Measurements from ENCODE around the gene ZC3H18.

The ZC3H18 gene

DNA sequence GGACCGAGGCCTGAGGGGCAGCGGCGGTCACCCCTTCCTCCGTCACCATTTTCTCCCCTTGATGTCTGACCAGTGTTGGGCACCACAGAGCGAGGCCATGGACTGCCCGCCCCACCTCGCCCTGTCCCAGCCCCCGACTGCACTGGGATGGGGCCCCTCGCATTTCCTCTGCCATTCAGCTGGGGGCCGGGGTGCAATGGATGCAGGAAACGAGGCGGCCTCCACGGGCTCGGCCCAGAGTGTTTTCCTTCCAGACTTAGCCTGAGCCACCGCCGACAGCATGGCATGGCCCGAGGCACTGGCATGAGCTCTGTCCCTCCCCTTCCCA lies 44.6 kb upstream of the ZC3H18 start:
- Histone ChIP-seq H3K36me3 (ENCODE audit: insufficient read depth, insufficient read length, low read length) (peaks cover 23% of the 10 kb centered on the region), H3K4me3 (ENCODE audit: insufficient read length, low read depth) (no peak overlapping the region), H3K27me3 (ENCODE audit: insufficient read depth, insufficient read length) (no peaks in the 10 kb centered on the region), H3K9ac (ENCODE audit: insufficient read length, low read depth) (peak overlapping the region; percentile 32), H3K9me3 (ENCODE audit: insufficient read depth, low read length) (no peaks in the 10 kb centered on the region), H3K4me1 (ENCODE audit: insufficient read depth, insufficient read length) (peaks cover 17% of the 10 kb centered on the region)
- TF ChIP-seq YY1 (IDR thresholded peaks at IDR 0.05; ENCODE audit: insufficient read depth, insufficient read length) (no peak), SUZ12 (IDR thresholded peaks at IDR 0.05; ENCODE audit: extremely low read depth, insufficient read depth, insufficient read length) (no peak), ZNF274 (IDR thresholded peaks at IDR 0.05; ENCODE audit: low read depth, low read length) (no peak)
- DNase-seq (ENCODE audit: low read depth, low spot score): no peak

DNA sequence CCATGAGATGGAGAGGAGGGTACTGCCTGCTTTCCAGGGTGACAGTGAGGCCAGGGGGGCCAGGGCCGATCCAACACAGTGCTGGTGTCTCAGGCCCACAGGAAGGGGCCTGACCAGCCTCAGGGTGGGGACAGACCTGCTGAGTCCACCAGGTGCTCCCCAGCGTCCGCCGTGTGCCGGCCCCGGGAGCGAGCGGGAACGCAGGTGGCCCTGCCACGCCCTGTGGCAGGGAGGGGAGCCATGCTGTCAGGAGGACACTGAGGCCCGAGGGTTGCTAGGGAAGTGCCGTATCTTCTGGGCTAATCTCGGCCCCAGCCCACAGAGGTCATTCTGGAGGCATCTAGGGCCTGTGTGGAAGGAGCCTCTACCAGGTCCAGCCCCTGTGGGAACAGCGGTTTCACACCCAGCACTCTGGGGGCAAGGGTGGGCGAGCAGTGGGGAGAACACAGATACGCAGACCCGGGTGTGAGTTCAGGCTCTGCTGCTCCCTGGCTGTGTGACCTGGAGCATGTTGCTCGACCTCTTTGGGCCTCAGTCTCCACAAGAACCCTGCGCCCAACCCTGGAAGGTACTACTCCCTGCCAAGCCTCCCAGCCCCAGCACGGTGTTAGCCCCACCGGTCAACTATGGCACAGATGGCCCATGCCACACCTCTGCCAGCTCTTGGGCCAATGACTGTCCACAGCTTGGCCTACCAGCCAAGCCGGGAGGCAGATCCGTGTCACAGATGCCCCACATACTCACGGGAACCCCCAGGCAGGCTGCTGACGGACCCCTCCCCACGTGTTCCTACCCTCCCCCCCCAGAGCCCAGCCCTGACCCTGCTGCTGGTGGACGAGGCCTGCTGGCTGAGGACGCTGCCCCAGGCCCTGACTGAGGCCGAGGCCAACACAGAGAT lies 43.9 kb upstream of the ZC3H18 start:
- Histone ChIP-seq H3K4me3 (ENCODE audit: insufficient read length, low read depth) (no peak overlapping the region), H3K9ac (ENCODE audit: insufficient read length, low read depth) (peak overlapping the region; percentile 32), H3K4me1 (ENCODE audit: insufficient read depth, insufficient read length) (peaks cover 15% of the 10 kb centered on the region), H3K36me3 (ENCODE audit: insufficient read depth, insufficient read length, low read length) (peaks cover 28% of the 10 kb centered on the region), H3K27me3 (ENCODE audit: insufficient read depth, insufficient read length) (no peaks in the 10 kb centered on the region), H3K9me3 (ENCODE audit: insufficient read depth, low read length) (no peaks in the 10 kb centered on the region)
- DNase-seq (ENCODE audit: low read depth, low spot score): no peak
- TF ChIP-seq YY1 (IDR thresholded peaks at IDR 0.05; ENCODE audit: insufficient read depth, insufficient read length) (no peak), SUZ12 (IDR thresholded peaks at IDR 0.05; ENCODE audit: extremely low read depth, insufficient read depth, insufficient read length) (no peak), ZNF274 (IDR thresholded peaks at IDR 0.05; ENCODE audit: low read depth, low read length) (no peak)

DNA sequence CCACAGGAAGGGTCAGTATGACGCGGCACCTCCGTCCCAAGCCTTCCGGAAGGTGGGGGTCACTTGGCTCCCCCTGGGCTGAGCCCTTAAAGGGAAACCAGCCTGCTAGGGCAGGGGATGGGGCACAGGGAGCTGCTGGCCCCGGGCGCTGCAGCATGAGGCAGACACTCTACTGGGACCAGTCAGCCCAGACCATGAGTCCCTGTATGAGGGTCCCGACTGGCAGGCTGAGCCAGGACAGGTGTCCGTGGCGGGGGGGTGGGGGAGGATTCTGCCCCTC lies 43.4 kb upstream of the ZC3H18 start:
- no peak for TF ChIP-seq SUZ12 (IDR thresholded peaks at IDR 0.05; ENCODE audit: extremely low read depth, insufficient read depth, insufficient read length)
- TF ChIP-seq YY1 (IDR thresholded peaks at IDR 0.05; ENCODE audit: insufficient read depth, insufficient read length): no peak
- TF ChIP-seq ZNF274 (IDR thresholded peaks at IDR 0.05; ENCODE audit: low read depth, low read length): no peak
- DNase-seq (ENCODE audit: low read depth, low spot score): no peak
- Histone ChIP-seq H3K4me1 (ENCODE audit: insufficient read depth, insufficient read length) (peaks cover 20% of the 10 kb centered on the region), H3K9me3 (ENCODE audit: insufficient read depth, low read length) (no peaks in the 10 kb centered on the region), H3K4me3 (ENCODE audit: insufficient read length, low read depth) (no peak overlapping the region), H3K9ac (ENCODE audit: insufficient read length, low read depth) (no peak overlapping the region), H3K27me3 (ENCODE audit: insufficient read depth, insufficient read length) (no peaks in the 10 kb centered on the region), H3K36me3 (ENCODE audit: insufficient read depth, insufficient read length, low read length) (peaks cover 33% of the 10 kb centered on the region)

DNA sequence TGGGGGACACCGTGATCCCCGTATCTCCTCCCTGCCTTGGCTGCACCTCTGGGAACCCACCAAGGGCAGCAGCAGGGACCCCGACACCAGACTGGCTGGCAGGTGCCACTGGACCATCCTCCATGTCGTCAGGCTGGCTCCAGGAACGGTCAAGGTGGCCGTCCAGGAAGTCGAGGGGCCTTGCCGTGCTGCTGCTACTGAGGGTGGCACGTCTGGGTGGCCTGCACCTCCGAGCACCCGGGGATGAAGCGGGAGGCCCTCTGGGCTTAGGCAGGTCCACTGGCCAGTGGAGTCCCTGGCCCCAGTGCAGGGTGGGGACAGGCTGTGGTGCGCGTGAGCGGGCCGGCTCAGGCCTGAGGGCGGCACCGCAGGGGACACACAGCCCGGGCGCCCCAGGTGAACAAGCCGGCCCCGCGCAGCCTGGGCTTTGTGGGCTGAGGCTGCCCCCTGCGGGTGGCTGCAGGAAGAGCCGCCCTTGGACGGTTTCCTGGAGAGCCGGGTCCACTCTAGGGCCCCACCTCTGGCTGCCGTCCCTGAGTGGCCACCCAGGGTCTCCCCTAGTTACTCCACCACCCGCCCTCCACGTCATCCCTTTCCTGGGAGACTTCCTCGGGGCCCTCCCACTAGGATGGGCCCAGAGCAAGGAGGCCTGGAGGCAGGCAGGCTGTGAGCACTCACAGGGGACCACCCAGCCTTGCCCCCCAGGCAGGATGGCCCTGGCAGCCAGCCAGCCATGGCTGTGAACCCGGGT lies 42.8 kb upstream of the ZC3H18 start:
- Histone ChIP-seq H3K9ac (ENCODE audit: insufficient read length, low read depth) (peak overlapping the region; percentile 65), H3K4me1 (ENCODE audit: insufficient read depth, insufficient read length) (peaks cover 26% of the 10 kb centered on the region), H3K36me3 (ENCODE audit: insufficient read depth, insufficient read length, low read length) (peaks cover 35% of the 10 kb centered on the region), H3K4me3 (ENCODE audit: insufficient read length, low read depth) (no peak overlapping the region), H3K27me3 (ENCODE audit: insufficient read depth, insufficient read length) (no peaks in the 10 kb centered on the region), H3K9me3 (ENCODE audit: insufficient read depth, low read length) (no peaks in the 10 kb centered on the region)
- TF ChIP-seq ZNF274 (IDR thresholded peaks at IDR 0.05; ENCODE audit: low read depth, low read length): no peak
- no peak for DNase-seq (ENCODE audit: low read depth, low spot score)

DNA sequence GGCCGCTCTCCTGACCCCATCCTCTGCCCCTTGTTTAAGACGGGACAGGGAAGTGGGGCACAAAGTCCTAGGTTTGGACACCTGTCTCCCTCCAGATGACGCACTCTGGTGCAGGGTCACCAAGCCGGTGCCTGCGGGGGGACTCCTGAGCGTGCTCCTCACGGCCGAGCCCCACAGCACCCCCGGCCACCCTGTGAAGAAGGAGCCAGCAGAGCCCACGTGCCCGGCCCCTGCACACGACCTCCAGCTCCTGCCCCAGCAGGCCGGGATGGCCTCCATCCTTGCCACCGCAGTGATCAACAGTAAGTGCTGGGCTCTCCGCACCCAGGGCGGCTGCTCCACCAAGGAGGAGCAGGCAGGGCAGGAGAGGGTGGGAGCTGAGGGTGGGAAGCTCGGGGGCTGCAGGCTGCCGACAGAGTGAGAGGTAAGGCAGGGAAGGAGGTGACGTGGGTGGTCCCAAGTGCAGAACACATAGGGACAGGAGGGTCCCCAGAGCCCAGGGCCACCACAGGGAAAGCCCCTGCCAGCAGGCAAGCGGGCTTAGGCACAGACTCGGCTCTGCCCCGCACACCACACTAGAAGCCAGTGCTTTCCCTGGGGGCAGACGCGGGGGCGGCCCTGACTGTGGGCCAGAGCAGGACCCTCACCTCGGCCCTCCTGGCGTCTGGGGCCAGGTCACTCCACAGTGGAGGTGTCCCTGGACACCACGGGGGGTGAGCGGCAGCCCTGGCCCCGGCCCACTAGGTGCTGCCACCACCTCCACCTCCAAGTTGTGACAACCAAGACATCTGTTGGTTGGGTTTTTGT lies 42.1 kb upstream of the ZC3H18 start:
- H3K27me3 ChIP-seq (ENCODE audit: insufficient read depth, insufficient read length): no peaks in the 10 kb centered on the region
- H3K4me1 ChIP-seq (ENCODE audit: insufficient read depth, insufficient read length): peaks cover 31% of the 10 kb centered on the region
- DNase-seq (ENCODE audit: low read depth, low spot score): no peak
- peak overlapping the region; percentile 65 for H3K9ac ChIP-seq (ENCODE audit: insufficient read length, low read depth)
- no peaks in the 10 kb centered on the region for H3K9me3 ChIP-seq (ENCODE audit: insufficient read depth, low read length)
- TF ChIP-seq ZNF274 (IDR thresholded peaks at IDR 0.05; ENCODE audit: low read depth, low read length): no peak
- TF ChIP-seq SUZ12 (IDR thresholded peaks at IDR 0.05; ENCODE audit: extremely low read depth, insufficient read depth, insufficient read length): no peak
- TF ChIP-seq YY1 (IDR thresholded peaks at IDR 0.05; ENCODE audit: insufficient read depth, insufficient read length): no peak
- peaks cover 39% of the 10 kb centered on the region for H3K36me3 ChIP-seq (ENCODE audit: insufficient read depth, insufficient read length, low read length)
- H3K4me3 ChIP-seq (ENCODE audit: insufficient read length, low read depth): no peak overlapping the region

DNA sequence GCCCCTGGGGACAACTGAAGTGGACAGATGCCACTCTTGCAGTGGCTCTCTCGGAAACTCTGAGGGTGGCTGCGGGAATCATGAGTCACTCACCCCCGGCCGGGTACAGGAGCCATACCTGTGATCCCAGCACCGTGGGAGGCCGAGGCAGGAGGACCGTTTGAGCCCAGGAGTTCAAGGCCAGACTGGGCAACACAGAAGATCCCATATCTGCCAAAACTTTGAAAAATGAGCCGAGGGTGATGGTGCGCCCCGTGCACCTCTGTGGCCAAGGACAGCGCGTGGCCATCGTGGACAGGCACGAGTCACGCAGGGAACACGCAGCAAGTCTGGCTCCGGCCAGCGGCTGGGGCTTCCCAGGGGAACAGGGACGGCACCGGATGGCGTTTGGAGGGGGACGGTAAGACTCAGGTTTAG lies 41.3 kb upstream of the ZC3H18 start:
- no peak overlapping the region for H3K9ac ChIP-seq (ENCODE audit: insufficient read length, low read depth)
- DNase-seq (ENCODE audit: low read depth, low spot score): no peak
- H3K4me3 ChIP-seq (ENCODE audit: insufficient read length, low read depth): no peak overlapping the region
- peaks cover 31% of the 10 kb centered on the region for H3K4me1 ChIP-seq (ENCODE audit: insufficient read depth, insufficient read length)
- peaks cover 39% of the 10 kb centered on the region for H3K36me3 ChIP-seq (ENCODE audit: insufficient read depth, insufficient read length, low read length)
- H3K27me3 ChIP-seq (ENCODE audit: insufficient read depth, insufficient read length): no peaks in the 10 kb centered on the region
- TF ChIP-seq ZNF274 (IDR thresholded peaks at IDR 0.05; ENCODE audit: low read depth, low read length): no peak
- no peak for TF ChIP-seq YY1 (IDR thresholded peaks at IDR 0.05; ENCODE audit: insufficient read depth, insufficient read length)
- TF ChIP-seq SUZ12 (IDR thresholded peaks at IDR 0.05; ENCODE audit: extremely low read depth, insufficient read depth, insufficient read length): no peak
- H3K9me3 ChIP-seq (ENCODE audit: insufficient read depth, low read length): no peaks in the 10 kb centered on the region

DNA sequence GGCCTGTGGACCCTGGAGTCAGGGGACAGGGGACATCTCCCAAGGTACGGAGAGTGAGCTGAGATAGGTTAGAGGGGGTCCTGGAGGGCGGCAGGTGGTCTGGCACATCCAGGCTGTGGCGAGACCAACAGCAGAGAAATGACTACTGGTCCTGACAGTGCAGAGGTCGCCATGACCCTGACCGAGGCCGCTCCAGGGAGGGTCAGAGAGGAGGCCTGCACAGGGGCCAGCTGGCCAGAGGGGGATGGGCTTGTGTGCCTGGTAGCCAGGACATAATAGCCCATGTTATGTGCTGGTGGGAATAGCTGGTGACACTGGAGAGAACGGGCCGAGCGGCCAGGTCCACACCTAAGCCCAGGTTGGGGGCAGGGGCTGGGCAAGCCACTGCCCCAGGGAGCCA lies 40.6 kb upstream of the ZC3H18 start:
- peaks cover 31% of the 10 kb centered on the region for H3K4me1 ChIP-seq (ENCODE audit: insufficient read depth, insufficient read length)
- no peak for DNase-seq (ENCODE audit: low read depth, low spot score)
- H3K36me3 ChIP-seq (ENCODE audit: insufficient read depth, insufficient read length, low read length): peaks cover 39% of the 10 kb centered on the region

More for the DNA sequence above, 40.6 kb upstream of the ZC3H18 start:
- Histone ChIP-seq H3K4me3 (ENCODE audit: insufficient read length, low read depth) (no peak overlapping the region), H3K9ac (ENCODE audit: insufficient read length, low read depth) (no peak overlapping the region), H3K27me3 (ENCODE audit: insufficient read depth, insufficient read length) (no peaks in the 10 kb centered on the region), H3K9me3 (ENCODE audit: insufficient read depth, low read length) (no peaks in the 10 kb centered on the region)
- TF ChIP-seq YY1 (IDR thresholded peaks at IDR 0.05; ENCODE audit: insufficient read depth, insufficient read length): no peak
- no peak for TF ChIP-seq ZNF274 (IDR thresholded peaks at IDR 0.05; ENCODE audit: low read depth, low read length)
- TF ChIP-seq SUZ12 (IDR thresholded peaks at IDR 0.05; ENCODE audit: extremely low read depth, insufficient read depth, insufficient read length): no peak
